Activated naive CD4-positive, alpha-beta T cell treated with anti-CD3 and anti-CD28 coated beads, Interleukin-2, amount 50 U/mL, for 72 hours (primary cell): ENCODE results near the gene HES1. TPM values are rescaled to one million over a fixed set of nuclear protein-coding genes. Genes with fewer than 3 reads are reported as not detected.
"Not testable (repeated sequence)": the region's sequence is repeated elsewhere in the genome, so short reads cannot be mapped to it uniquely, and the experiment has no call there.

Source experiments
- ATAC-seq, 2 donors: fragments of 150-1000 bp; cut with Tn5 transposase; 2 replicates each; pipeline ENCODE4 v1.10.0; 2021; ENCODE audit warnings: mild to moderate bottlenecking in 2 of 2, moderate library complexity in 2 of 2
- DNase-seq, 2 donors: peaks; one replicate each; pipeline ENCODE4 v3.0.0; 2021 to 2022; ENCODE audit warnings: low spot score in 2 of 2
- H3K27ac Mint-ChIP-seq, 2 donors: one replicate each; pipeline ENCODE4 v1.8.0; 2022; ENCODE audit warnings: mild to moderate bottlenecking in 2 of 2, mixed read lengths in 2 of 2
- H3K36me3 Mint-ChIP-seq, 2 donors: one replicate each; pipeline ENCODE4 v1.8.0; 2022; ENCODE audit warnings: mixed read lengths in 2 of 2
- H3K9me3 Mint-ChIP-seq, 2 donors: one replicate each; pipeline ENCODE4 v1.8.0; 2022; ENCODE audit warnings: mixed read lengths in 2 of 2
- total RNA-seq, 2 donors: library from RNA; stranded (reverse); gene quantifications; one replicate each; pipeline ENCODE4 v1.2.3, GENCODE V29; 2022

The HES1 gene
- total RNA-seq, 2 donors from 2014 or later: 2.5 TPM; not detected in 1

DNA sequence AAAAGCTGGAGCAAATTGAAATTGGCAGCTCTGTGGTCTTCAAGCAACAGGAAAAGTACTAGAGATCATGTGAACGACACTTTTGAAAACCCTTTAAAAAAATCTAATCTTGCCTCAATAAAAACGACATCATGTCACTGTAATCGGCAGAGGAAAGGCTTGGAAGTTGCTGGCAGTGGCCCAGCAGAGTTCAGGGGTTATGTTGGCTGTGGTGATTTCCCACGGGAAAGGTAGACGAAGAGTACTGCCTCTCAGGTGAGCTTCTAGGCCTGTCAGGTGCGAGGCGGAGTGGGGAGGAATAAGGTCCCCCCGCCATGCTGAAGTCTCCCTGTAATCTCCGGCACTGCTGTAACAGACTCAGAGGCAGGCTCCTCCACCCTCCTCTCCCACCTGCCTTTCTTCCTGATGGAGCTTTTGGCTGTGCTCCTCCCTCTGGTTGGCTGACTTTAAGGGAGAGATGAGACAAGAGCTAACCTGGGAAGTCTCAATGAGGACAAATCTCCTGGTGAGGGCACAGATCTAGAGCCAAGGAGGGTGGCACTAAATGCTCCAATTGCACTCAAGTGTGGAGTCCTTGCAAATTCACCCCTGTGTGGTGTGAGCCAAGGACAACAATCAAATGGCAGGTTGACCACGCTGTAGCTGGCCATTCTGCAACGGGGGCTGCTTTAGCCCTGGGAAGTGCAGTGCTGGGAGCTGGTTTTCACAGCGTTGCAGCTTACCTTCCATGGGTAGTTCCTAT is 18.7 kb upstream of the HES1 start:
- no peak overlapping the region for H3K27ac Mint-ChIP-seq
- DNase-seq: no peak
- no peaks in the 10 kb centered on the region for H3K36me3 Mint-ChIP-seq
- ATAC-seq: no peak
- no peaks in the 10 kb centered on the region for H3K9me3 Mint-ChIP-seq

DNA sequence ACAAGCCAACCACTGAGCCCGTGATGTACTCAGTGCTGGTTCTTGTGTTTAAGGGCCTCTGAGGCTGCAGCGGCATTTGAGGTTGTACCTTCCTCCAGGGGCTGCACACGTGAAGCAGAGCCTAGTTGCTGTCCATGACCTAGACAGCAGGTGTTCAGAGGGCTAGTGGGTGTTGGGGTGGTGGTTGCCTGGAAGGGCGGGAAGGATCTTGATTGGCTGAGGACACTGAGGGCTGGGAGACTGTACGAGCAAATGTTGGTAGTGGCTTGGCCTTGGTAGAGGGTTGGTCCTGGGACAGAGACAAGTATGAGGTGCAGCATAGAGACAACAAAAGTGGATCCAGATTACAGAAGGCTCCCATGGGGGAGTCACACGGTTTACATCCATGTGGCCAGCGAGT is 17.0 kb upstream of the HES1 start:
- no peak for DNase-seq
- Mint-ChIP-seq H3K27ac (no peak overlapping the region), H3K36me3 (no peaks in the 10 kb centered on the region), H3K9me3 (no peaks in the 10 kb centered on the region)
- no peak for ATAC-seq

DNA sequence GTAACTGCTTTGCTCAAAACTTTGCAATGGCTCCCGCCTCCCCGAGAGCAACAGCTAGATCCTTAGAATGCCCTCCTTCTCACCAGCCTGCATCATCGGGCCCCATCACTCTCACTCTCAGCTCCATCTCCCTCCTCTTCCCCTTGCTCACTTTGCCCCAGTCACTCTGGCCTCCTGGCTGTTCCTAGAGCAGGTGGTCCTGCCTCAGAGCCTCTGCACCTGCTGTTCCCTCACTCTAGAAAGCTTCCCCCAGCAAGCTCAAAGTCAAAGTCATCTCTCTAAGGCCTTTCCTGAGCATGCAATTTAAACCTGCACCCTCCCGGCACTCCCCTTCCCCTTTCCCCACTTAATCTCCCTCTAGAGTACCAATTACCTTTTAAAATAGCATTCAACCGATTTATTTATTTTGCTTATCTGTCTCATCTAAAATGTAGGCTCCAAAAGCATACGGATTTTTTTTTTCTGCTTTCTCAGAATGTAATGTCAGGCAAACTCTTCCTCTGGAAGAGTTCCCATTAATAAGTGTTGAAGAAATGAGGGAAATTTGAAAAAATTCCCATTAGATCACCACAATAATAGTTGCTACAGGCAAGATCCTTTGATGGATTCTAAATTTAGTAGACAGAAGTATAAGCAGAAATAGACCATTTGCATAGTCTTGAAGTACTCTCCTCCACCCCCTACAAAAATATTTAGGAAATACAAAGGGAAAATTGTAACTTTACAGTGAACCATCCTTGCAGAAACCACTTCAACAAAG is 15.9 kb upstream of the HES1 start:
- DNase-seq (no peak), ATAC-seq (no peak)
- Mint-ChIP-seq H3K36me3 (no peaks in the 10 kb centered on the region), H3K9me3 (no peaks in the 10 kb centered on the region), H3K27ac (no peak overlapping the region)

DNA sequence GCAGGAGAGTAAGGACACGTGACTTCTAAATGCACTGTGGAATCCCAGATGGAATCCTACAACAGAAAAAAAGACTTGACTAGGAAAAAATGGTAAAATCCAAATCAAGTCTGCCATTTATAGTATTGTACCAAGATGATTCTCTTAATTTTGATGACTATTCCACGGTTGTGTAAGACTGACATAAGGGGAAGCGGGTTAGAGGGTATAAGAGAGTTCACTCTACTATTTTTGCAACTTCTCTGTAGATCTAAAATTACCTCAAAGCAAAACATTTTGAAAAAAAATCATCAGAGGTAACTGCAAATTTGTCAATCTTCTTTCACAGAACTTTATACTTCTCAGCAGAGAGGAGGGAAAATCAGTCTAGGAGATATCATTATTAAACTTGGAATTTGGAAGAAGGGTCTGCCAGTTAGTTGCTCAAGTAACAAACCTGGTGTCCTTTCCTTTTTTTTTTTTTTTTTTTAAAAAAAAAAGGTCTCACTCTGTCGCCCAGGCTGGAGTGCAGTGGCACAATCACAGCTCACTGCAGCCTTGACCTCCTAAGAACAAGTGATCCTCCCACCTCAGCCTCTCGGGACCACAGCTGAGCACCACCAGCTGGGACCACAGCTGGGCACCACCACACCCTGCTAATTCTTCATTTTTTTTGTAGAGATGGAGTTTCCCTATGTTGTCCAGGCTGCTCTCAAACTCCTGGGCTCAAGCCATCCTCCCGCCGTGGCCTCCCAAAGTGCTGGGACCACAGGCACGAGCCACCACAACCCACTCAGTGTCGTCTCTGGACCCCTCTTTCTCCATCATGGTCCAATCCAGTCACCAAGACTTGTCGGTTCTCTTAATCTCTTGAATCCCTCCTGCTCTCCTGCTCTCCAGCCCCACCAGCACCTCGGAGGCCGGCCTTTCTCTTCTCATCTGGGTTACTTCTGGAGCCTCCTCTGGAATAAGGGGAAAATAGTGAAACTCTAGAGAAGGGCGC is 14.9 kb upstream of the HES1 start:
- Mint-ChIP-seq H3K36me3 (no peaks in the 10 kb centered on the region), H3K27ac (no peak overlapping the region), H3K9me3 (no peaks in the 10 kb centered on the region)
- DNase-seq: no peak
- ATAC-seq: no peak

DNA sequence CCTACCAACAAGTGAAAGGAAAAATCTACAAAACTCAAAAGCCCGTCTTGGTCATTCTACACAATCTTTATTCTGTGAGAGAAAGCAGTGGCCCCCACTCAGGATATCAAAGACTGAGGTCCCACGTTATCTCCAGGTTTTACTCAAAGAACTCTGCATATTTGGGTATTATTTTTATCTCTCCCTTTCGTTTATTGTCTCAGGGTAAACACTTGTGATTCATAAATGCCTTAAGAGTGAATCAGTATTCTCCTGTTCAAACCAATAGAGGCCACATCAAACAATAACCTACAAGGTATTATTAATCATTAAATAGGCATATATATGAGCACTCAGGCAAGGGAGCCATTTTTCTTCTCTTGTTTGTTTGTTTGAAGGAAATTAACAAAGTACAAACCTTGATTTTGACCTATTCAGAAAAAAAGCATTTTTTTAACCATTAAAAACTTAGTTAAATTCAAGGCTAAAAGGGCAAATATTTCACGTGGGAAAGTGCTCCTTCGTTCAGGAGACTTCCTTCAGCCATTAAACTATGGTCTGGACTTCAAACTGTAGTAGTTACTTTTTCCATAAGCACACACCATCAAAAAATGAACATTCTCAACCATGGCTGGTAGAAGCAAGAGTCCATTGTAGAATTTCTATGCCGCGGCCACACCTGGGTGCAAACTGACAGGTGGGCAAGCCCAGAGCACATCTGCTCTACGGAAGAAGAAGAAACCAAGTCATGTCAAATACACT is 13.9 kb upstream of the HES1 start:
- no peaks in the 10 kb centered on the region for H3K9me3 Mint-ChIP-seq
- no peak for DNase-seq
- no peaks in the 10 kb centered on the region for H3K36me3 Mint-ChIP-seq
- no peak for ATAC-seq
- no peak overlapping the region for H3K27ac Mint-ChIP-seq

DNA sequence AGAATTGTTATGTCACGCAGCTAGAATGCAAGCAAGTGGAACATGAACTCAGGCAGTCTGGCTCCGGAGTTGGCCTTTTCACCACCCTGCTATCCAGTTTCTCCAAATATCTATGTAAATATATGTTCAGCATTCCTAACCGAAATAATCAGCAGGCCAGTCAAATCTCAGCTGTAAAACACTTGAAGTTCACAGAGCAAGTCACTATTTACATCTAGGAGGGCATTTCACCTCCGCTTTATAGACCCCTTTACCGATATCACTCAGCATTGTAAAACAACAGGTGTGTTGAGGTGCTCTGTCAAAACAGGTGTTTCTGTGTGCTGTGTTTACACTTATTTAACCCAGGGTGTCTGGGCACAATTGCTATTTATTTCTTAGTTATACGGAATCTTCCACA is 12.2 kb upstream of the HES1 start:
- Mint-ChIP-seq H3K9me3 (no peaks in the 10 kb centered on the region), H3K36me3 (no peaks in the 10 kb centered on the region), H3K27ac (no peak overlapping the region)
- DNase-seq (no peak), ATAC-seq (no peak)

DNA sequence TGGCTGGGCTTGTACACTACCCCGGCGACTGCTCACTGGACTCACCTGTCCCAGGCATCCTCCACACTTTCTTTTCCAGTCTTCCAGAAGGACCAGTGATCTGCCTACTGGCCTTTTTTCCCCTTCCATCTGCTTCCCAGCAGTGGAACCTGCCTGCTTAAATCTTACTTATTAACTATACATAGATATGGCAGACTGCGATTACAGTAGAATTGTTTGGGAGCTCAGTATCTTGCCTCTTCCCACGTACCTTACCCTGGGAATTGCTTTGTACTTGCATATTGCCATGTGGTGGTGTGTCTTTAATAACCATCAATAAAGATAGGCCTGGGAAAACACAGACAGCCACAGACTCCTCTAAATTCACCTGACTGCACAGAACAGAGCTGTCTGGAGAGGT is 11.8 kb upstream of the HES1 start:
- ATAC-seq (no peak), DNase-seq (no peak)
- Mint-ChIP-seq H3K27ac (no peak overlapping the region), H3K36me3 (no peaks in the 10 kb centered on the region), H3K9me3 (no peaks in the 10 kb centered on the region)

DNA sequence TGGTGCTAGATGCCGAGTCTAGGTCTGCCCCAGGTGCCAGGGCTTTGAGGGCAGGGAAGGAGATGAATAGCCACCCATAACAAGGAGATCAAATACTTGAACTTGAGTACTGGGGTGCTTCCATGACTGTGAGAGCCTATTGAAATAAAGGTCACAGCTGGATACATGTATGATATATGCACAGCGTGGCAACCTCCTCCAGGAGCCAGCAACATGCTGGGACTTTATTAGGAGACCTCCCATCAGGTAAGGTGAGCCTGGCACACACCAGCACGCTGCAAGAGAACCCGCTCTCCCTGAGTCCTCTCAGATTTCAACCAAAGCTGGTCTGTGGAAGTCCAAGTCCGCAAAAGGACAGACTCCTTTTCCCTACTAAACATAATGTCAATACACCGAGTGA is 10.5 kb upstream of the HES1 start:
- Mint-ChIP-seq H3K27ac (no peak overlapping the region), H3K36me3 (no peaks in the 10 kb centered on the region), H3K9me3 (no peaks in the 10 kb centered on the region)
- DNase-seq (no peak), ATAC-seq (no peak)

DNA sequence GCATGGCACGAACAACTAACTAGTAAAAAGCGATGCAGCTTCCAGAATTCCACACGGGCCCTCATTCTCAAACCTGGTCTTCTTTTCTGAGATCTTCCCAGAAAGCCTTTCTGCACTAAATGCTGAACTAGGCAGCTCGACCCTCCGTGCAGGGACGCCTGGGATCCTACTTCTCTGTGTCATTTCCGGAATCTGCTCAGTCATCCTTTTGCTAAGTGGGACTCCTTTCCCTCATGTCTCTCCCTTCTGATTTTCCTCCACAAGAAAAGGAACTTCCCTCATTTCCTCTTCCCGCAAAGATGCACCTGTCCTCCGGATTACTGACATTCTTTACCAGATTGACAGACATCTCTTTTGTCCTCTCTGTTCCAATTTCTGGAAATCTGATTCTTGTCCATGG is 9.2 kb upstream of the HES1 start:
- no peak overlapping the region for H3K27ac Mint-ChIP-seq
- DNase-seq (no peak), ATAC-seq (no peak)
- H3K36me3 Mint-ChIP-seq: no peaks in the 10 kb centered on the region
- no peaks in the 10 kb centered on the region for H3K9me3 Mint-ChIP-seq

DNA sequence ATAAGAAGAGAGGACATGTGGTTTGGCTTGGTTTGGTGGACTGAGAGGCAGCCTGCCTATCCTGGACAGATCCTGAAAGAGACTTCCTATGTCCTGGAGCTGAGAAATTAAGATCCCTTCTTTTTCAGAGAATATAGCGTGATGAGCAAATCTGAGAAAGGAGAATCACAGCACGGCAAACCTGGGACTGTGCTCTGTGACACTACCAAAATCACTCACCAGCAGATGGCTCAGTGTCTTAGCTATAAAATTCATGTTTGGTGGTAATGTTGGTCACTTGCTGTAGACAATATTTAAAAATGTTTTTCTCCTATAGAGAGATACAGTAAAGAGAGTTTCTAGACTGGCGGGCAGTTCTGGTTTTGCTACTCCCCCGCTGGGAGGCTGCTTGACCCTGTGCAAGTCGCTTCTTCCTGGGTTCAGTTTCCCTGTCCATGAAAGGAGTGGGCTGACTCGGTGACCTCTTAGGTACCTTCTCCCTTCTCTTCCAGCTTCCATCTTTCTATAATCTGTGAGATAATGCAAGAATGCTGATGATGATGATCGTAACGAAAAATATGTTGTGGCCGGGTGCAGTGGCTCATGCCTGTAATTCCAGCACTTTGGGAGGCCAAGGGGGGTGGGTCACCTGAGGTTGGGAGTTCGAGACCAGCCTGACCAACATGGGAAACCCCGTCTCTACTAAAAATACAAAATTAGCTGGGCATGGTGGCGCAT is 7.6 kb upstream of the HES1 start:
- no peak for ATAC-seq
- DNase-seq: no peak
- Mint-ChIP-seq H3K27ac (peak overlapping the region in 1 of 2 donors; percentile 3), H3K36me3 (peaks cover 0 to 5% of the 10 kb centered on the region in 2 donors), H3K9me3 (no peaks in the 10 kb centered on the region)

DNA sequence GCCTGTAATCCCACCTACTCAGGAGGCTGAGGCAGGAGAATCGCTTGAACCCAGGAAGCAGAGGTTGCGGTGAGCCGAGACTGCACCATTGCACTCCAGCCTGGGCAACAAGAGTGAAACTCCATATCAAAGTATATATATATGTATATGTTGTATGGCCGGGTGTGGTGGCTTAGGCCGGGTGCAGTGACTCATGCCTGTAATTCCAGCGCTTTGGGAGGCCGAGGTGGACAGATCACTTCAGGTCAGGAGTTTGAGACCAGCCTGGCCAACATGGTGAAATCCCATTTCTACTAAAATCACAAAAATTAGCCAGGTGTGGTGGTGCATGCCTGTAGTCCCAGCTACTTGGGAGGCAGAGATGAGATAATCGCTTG is 7.0 kb upstream of the HES1 start:
- not testable (repeated sequence) for H3K27ac Mint-ChIP-seq, H3K36me3 Mint-ChIP-seq, ATAC-seq, H3K9me3 Mint-ChIP-seq, DNase-seq

DNA sequence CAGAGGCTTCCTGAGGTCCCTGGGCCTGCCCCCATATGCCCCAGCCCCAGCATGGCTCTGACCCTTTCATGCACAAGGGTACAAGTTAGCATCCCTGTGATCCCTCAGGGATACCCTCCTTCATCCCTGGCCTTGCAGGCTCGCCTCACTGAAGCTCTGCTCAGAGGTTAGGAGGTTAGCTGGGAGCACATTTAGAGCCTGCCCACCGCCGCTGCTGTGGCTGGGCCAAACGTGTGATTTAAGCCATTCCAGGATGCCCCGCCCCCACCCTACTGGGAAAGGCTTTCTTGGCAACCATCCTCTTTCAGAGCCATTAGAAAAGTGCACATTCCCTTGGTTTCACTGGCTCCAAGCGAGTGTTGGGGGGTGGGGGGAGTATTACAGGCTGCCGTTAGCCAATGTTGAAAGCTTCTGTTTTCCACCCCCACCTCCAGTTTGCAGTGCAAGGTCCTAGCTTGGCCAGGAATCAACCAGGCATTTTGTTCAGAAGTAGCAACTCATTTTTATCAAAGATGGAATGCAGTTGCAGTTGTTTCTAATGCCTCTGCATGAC is 6.3 kb upstream of the HES1 start:
- H3K9me3 Mint-ChIP-seq: no peaks in the 10 kb centered on the region
- H3K36me3 Mint-ChIP-seq: peaks cover 0 to 9% of the 10 kb centered on the region in 2 donors
- DNase-seq (no peak), ATAC-seq (no peak)
- H3K27ac Mint-ChIP-seq: no peak overlapping the region

DNA sequence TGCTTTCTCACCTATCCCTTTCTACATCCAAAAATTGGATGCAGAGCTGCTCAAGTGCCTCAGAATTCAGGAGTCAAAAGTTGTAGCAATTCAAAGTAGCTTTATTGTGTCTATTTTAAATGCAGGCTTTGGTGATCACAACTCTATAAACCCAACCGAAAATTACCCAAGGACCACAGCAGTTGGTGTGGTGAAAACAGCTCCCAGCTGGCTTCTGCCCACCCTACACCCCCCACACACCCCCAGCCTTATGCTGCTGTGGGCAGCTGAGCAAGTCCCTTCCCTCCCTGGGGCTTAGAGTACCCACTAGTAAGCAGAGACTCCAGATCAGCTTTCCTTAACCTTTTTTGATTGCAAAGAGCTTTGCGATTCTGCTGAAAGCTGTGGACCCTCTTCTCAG is 5.8 kb upstream of the HES1 start:
- ATAC-seq (no peak), DNase-seq (no peak)
- no peak overlapping the region for H3K27ac Mint-ChIP-seq
- peaks cover 0 to 9% of the 10 kb centered on the region in 2 donors for H3K36me3 Mint-ChIP-seq
- no peaks in the 10 kb centered on the region for H3K9me3 Mint-ChIP-seq

DNA sequence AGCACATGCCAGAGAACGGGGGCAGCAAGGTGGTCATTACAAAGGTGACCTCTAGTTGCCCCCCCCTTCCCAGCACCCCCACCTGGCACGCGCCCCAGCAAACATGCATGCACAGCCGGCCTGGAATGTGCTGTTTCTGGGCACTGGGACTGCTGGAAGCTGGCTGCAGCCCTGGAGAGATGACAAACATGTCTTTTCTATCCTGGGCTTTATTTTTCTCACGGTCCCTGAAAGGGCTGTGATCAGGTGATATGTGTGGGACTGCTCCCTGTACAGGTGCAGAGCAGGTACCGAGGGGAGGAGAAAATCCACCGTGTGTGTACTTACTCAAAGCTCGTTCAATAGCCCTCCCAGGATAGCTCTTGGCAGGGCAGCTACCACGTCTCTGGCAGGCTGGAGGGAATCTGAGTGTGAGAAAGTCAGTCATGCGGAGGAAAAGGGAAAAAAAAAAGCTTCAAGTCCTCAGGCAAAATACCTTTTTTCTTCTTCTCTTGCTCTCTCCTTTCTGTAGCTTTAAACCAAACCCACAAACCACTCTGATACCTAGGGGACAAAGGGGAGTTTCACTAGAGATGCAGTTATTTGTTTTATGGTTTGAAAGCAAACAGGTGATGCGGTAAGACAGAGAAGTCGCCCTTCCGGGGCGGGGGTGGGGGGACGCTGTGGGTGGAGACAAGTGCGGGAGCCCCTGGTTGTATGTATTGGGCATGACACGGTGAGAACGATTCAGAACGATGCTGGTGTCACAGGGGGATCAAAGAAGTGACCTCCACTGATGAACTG is 5.0 kb upstream of the HES1 start:
- Mint-ChIP-seq H3K27ac (no peak overlapping the region), H3K9me3 (no peaks in the 10 kb centered on the region), H3K36me3 (peaks cover 0 to 9% of the 10 kb centered on the region in 2 donors)
- ATAC-seq (no peak), DNase-seq (no peak)
